Measurements from ENCODE around the gene SPRED2.

SPRED2 gene

DNA sequence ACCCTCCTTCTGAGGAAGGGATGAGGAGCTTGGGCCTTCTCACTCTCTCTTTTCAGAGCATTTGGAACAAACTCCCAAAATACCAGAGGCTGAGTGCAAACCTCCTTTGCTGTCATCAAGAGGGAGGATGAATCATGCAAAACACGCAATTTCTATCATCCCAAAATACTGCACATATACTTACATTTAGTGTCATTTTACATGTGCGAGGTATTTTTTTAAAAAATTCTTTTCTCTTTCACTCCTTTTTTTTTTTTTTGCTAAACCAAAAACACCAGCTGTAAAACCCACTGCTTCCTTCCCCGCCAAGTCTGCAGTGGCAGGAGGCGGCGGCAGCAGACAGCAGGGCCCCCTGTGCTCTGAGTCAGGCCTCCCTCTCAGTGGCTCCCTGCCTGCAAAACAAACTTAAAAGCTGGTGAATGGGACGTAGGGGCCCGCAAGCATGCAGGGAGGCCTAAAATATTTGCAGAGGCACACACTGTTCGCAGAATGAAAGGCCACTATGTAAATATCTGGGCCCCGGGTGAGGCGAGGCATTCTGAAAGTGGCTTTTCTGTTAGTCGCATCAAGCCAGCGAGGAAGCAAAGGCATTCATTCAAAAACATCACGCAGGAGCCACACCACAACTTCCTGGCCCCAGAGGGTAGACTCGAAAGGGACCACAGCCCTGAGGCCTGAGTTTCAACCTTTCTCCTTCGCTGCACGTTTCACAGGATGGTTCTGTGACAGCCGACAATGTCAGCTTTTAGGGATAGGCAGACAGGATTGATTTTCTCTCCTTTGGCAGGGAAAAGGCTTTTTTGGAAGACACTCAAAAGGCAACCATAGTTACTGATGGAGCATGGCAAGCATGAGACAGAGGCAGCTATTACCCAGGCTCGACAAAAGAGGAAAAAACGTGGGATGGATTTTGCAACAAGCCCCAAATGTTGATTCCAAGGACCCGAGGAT is 131.4 kb downstream of the SPRED2 start:
- H3K4me1 ChIP-seq (ENCODE audit: control insufficient read depth, insufficient read depth, low read length) = peaks cover 7% of the 10 kb centered on the region
- H3K9ac ChIP-seq (ENCODE audit: low read depth, low read length) = no peak overlapping the region
- no peaks in the 10 kb centered on the region for H3K36me3 ChIP-seq (ENCODE audit: control insufficient read depth, insufficient read depth, low read length)
- H3K9me3 ChIP-seq (ENCODE audit: control insufficient read depth, insufficient read depth, low read length) = no peaks in the 10 kb centered on the region
- no peak overlapping the region for H3K4me3 ChIP-seq (ENCODE audit: low read depth, low read length)
- H3K27me3 ChIP-seq (ENCODE audit: control insufficient read depth, insufficient read depth, low read length) = no peaks in the 10 kb centered on the region

DNA sequence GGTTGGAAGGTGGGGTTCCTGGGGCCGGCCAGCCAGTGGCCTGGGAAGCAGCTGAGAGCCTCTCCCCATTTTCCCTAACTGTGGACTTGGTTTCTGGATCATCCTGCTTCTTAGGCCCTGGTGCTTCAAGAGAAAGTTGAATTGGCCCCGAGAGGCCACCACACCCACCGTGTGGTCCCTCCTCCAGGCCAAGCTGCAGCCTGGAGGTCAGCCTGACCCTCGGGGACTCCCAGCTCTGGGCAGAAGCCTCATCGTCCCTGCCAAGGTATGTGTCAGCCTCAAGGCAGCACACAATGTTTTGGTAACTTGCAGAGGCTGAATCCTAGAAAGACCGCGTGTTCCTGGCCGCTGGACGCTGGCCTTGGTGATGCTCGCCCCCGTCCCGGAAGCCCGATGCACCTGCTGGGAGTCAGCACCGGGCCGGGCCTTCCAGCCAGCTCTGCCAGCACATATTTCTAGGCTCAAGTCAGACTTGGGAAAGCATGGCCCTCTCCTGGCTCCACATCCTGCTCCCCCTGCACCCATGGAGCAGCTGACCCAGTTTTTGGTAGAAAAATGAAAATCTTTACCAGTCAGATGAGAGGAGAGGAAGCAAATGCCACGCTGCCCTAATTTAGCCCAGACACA is 132.2 kb downstream of the SPRED2 start:
- no peak overlapping the region for H3K4me3 ChIP-seq (ENCODE audit: low read depth, low read length)
- H3K27me3 ChIP-seq (ENCODE audit: control insufficient read depth, insufficient read depth, low read length) = no peaks in the 10 kb centered on the region
- H3K9me3 ChIP-seq (ENCODE audit: control insufficient read depth, insufficient read depth, low read length) = no peaks in the 10 kb centered on the region
- H3K36me3 ChIP-seq (ENCODE audit: control insufficient read depth, insufficient read depth, low read length) = no peaks in the 10 kb centered on the region
- peaks cover 7% of the 10 kb centered on the region for H3K4me1 ChIP-seq (ENCODE audit: control insufficient read depth, insufficient read depth, low read length)
- H3K9ac ChIP-seq (ENCODE audit: low read depth, low read length) = no peak overlapping the region

DNA sequence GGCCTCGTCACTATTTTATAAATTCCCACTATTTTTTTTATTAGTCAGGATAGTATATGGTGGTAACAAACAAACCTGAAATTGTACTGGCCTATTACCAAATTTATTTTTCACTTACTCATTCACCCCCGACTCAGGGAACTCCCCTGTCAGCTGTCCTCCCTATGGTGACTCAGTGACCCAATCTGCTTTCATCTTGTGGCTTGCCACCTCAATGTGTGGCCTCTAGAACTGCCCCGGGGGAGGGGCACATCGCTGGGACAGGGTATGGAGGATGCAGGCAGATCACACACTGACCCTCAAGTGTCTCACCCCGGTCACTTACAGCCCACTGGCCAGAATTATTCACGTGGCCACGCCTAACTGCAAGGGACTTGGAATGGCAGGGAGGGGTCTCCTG is 133.2 kb downstream of the SPRED2 start:
- Histone ChIP-seq H3K4me1 (ENCODE audit: control insufficient read depth, insufficient read depth, low read length) (peaks cover 7% of the 10 kb centered on the region), H3K9me3 (ENCODE audit: control insufficient read depth, insufficient read depth, low read length) (no peaks in the 10 kb centered on the region), H3K4me3 (ENCODE audit: low read depth, low read length) (no peak overlapping the region), H3K9ac (ENCODE audit: low read depth, low read length) (no peak overlapping the region), H3K27me3 (ENCODE audit: control insufficient read depth, insufficient read depth, low read length) (no peaks in the 10 kb centered on the region), H3K36me3 (ENCODE audit: control insufficient read depth, insufficient read depth, low read length) (no peaks in the 10 kb centered on the region)

DNA sequence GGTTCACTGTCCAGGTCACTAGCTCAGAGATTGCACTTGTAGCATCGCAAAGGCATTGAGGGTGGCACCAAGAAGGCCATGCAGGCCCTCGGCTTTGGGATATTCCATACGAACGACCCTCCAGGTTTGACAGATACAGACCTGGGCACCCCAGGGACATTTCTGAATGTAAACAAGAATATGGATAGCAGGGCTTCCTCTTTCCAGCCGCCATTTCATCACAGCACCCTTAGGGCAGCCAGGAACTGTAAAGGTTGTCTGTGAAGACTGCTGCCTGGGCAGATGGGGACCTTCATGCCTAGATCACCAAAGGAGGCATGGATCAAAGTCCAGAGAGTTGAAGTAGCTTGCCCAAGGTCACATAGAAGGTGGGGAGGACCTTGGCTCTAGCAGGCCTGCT is 134.3 kb downstream of the SPRED2 start:
- Histone ChIP-seq H3K9ac (ENCODE audit: low read depth, low read length) (no peak overlapping the region), H3K4me1 (ENCODE audit: control insufficient read depth, insufficient read depth, low read length) (peaks cover 7% of the 10 kb centered on the region), H3K4me3 (ENCODE audit: low read depth, low read length) (no peak overlapping the region), H3K9me3 (ENCODE audit: control insufficient read depth, insufficient read depth, low read length) (no peaks in the 10 kb centered on the region), H3K36me3 (ENCODE audit: control insufficient read depth, insufficient read depth, low read length) (no peaks in the 10 kb centered on the region), H3K27me3 (ENCODE audit: control insufficient read depth, insufficient read depth, low read length) (no peaks in the 10 kb centered on the region)

DNA sequence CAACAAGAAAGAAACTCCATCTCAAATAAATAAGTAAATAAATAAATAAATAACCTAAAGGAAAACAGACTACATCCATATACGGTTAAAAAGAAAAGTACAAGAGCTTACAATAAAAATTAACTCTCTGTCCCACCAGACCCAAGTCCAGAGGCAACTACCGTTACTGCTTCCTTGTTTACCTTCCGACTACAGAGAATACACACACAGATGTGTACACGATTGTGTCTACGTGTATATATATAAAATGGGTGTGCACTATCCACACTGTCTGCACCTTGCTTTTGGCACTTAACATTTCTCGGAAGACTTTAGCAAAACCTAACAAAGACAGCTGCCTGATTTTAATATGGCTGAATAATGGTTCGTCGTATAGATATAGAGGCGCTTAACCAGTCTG is 134.9 kb downstream of the SPRED2 start:
- no peaks in the 10 kb centered on the region for H3K27me3 ChIP-seq (ENCODE audit: control insufficient read depth, insufficient read depth, low read length)
- no peak overlapping the region for H3K9ac ChIP-seq (ENCODE audit: low read depth, low read length)
- H3K4me1 ChIP-seq (ENCODE audit: control insufficient read depth, insufficient read depth, low read length) = peaks cover 9% of the 10 kb centered on the region
- no peak overlapping the region for H3K4me3 ChIP-seq (ENCODE audit: low read depth, low read length)
- no peaks in the 10 kb centered on the region for H3K36me3 ChIP-seq (ENCODE audit: control insufficient read depth, insufficient read depth, low read length)
- no peaks in the 10 kb centered on the region for H3K9me3 ChIP-seq (ENCODE audit: control insufficient read depth, insufficient read depth, low read length)

DNA sequence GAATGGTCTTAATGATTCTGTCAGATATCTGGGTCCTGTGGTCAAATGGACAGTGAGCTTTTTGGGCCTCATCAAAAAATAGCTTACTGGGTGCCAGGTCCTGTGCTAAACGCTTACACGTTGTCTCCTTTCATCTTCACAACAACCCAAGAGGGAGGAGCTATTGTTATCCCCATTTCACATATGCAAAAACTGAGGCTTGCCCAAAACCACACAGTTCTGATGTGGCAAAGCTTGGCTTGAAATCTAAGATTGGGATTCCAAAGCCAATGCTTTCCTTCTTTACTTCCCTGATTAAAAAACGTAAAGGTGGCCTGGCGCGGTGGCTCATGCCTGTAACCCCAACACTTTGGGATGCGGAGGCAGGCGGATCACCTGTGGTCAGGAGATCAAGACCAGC is 135.4 kb downstream of the SPRED2 start:
- Histone ChIP-seq H3K36me3 (ENCODE audit: control insufficient read depth, insufficient read depth, low read length) (no peaks in the 10 kb centered on the region), H3K27me3 (ENCODE audit: control insufficient read depth, insufficient read depth, low read length) (no peaks in the 10 kb centered on the region), H3K9ac (ENCODE audit: low read depth, low read length) (no peak overlapping the region), H3K4me3 (ENCODE audit: low read depth, low read length) (no peak overlapping the region), H3K9me3 (ENCODE audit: control insufficient read depth, insufficient read depth, low read length) (no peaks in the 10 kb centered on the region), H3K4me1 (ENCODE audit: control insufficient read depth, insufficient read depth, low read length) (peaks cover 9% of the 10 kb centered on the region)

DNA sequence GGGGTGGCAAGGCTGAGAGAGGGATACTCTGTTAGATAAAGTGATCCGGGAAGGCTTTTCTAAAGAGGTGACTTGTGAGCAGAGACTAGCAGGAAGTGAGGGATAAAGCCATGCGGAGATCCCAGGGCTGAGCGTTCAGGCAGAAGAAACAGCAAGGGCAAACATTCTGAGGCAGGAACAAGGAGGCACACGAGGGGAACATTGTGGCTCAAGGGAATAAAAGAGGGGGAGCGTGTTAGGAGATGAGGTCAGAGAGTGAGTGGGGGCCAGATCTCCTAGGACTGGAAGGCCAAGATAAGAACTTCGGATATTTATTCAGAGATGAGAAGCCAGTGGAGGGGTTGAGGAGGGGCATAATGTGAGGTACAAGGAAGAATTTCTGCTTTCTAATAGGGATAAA is 137.7 kb downstream of the SPRED2 start:
- H3K9ac ChIP-seq (ENCODE audit: low read depth, low read length) = no peak overlapping the region
- no peaks in the 10 kb centered on the region for H3K27me3 ChIP-seq (ENCODE audit: control insufficient read depth, insufficient read depth, low read length)
- H3K9me3 ChIP-seq (ENCODE audit: control insufficient read depth, insufficient read depth, low read length) = no peaks in the 10 kb centered on the region
- no peak overlapping the region for H3K4me3 ChIP-seq (ENCODE audit: low read depth, low read length)
- peaks cover 2% of the 10 kb centered on the region for H3K4me1 ChIP-seq (ENCODE audit: control insufficient read depth, insufficient read depth, low read length)
- no peaks in the 10 kb centered on the region for H3K36me3 ChIP-seq (ENCODE audit: control insufficient read depth, insufficient read depth, low read length)

DNA sequence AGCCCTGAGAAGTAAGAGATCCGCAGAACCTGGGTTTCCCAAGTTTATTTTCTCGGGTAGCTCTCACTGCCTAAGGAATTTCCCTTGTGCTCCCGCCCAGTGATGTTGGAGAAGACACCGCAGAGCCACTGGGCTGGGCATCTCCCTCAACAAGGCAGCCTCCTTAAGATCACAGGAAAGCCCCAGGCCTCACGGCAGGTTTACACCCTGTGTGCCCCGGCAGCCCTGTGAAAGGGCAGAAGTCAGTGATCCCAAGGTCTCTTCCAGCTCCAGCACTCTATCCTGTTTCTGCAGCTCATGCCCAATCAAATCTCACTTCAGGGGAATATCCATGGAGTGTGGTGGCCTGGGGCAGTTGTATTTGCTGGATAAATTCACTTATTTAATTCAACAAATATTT is 138.3 kb downstream of the SPRED2 start:
- Histone ChIP-seq H3K27me3 (ENCODE audit: control insufficient read depth, insufficient read depth, low read length) (no peaks in the 10 kb centered on the region), H3K9me3 (ENCODE audit: control insufficient read depth, insufficient read depth, low read length) (no peaks in the 10 kb centered on the region), H3K9ac (ENCODE audit: low read depth, low read length) (no peak overlapping the region), H3K4me3 (ENCODE audit: low read depth, low read length) (no peak overlapping the region), H3K4me1 (ENCODE audit: control insufficient read depth, insufficient read depth, low read length) (peaks cover 2% of the 10 kb centered on the region), H3K36me3 (ENCODE audit: control insufficient read depth, insufficient read depth, low read length) (no peaks in the 10 kb centered on the region)

DNA sequence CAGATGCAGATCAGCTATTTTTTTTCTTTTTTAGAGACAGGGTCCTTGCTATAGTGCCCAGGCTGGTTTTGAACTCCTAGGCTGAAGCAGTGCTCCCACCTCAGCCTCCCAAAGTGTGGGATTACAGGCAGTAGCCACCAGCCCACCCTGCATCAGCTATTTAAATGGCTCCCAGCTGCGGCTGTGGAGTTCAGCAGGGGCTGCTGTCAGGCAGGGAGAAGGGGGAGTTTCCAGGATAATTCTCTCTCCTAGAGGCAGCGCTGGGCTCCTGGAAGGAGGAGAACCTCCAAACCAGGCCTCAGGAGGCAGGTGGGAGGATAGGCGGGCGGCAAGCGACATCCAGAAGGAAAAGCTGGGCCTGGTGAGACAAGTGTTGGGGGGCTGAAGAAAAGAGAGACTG is 139.0 kb downstream of the SPRED2 start:
- no peaks in the 10 kb centered on the region for H3K9me3 ChIP-seq (ENCODE audit: control insufficient read depth, insufficient read depth, low read length)
- no peak overlapping the region for H3K4me3 ChIP-seq (ENCODE audit: low read depth, low read length)
- no peaks in the 10 kb centered on the region for H3K36me3 ChIP-seq (ENCODE audit: control insufficient read depth, insufficient read depth, low read length)
- no peaks in the 10 kb centered on the region for H3K27me3 ChIP-seq (ENCODE audit: control insufficient read depth, insufficient read depth, low read length)
- peaks cover 2% of the 10 kb centered on the region for H3K4me1 ChIP-seq (ENCODE audit: control insufficient read depth, insufficient read depth, low read length)
- no peak overlapping the region for H3K9ac ChIP-seq (ENCODE audit: low read depth, low read length)

DNA sequence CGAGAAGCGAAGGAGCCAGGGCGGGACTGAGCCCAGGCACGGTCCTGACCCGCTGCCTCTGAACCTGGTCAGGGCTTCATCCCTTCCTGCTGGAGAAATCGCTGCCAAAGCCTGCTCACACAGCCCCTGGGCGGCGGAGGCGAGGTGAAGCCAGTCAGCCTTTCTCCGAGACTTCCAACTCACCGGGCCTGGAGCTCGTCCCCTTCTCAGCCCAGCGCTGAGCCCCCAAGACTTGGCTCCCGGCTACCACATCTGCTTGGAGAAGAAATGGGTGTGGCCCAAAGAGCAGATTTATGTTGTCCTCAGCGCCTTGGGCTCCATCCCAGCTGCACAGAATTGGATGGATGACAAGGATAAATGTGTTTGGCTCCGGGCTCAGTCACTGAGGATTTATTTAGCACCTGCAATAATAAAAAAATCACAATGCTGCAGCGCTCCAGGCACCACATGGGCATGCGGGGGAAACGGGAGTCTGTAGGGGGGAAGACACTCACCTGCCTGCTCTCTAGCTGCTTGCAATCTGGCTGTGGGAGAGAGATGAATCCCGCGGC is 139.9 kb downstream of the SPRED2 start:
- H3K4me3 ChIP-seq (ENCODE audit: low read depth, low read length) = no peak overlapping the region
- H3K27me3 ChIP-seq (ENCODE audit: control insufficient read depth, insufficient read depth, low read length) = no peaks in the 10 kb centered on the region
- H3K9ac ChIP-seq (ENCODE audit: low read depth, low read length) = no peak overlapping the region
- H3K4me1 ChIP-seq (ENCODE audit: control insufficient read depth, insufficient read depth, low read length) = peaks cover 2% of the 10 kb centered on the region
- no peaks in the 10 kb centered on the region for H3K9me3 ChIP-seq (ENCODE audit: control insufficient read depth, insufficient read depth, low read length)
- H3K36me3 ChIP-seq (ENCODE audit: control insufficient read depth, insufficient read depth, low read length) = no peaks in the 10 kb centered on the region

DNA sequence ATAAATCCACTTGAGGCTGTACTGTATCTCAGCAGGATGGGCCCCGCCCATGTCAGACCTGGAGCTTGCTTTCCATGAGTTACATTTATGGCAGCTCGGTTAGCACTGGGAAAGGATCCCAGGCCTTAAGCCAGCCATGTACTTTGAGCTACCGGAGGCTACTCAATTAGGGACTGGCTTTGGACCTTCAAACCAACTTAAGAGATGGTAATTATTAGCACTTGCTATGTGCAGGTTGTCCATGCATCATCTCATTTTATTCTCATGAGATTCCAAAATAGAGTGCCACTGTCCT is 140.3 kb downstream of the SPRED2 start:
- H3K9me3 ChIP-seq (ENCODE audit: control insufficient read depth, insufficient read depth, low read length) = no peaks in the 10 kb centered on the region

More for the DNA sequence above, 140.3 kb downstream of the SPRED2 start:
- peaks cover 2% of the 10 kb centered on the region for H3K4me1 ChIP-seq (ENCODE audit: control insufficient read depth, insufficient read depth, low read length)
- no peak overlapping the region for H3K4me3 ChIP-seq (ENCODE audit: low read depth, low read length)
- H3K9ac ChIP-seq (ENCODE audit: low read depth, low read length) = no peak overlapping the region
- no peaks in the 10 kb centered on the region for H3K36me3 ChIP-seq (ENCODE audit: control insufficient read depth, insufficient read depth, low read length)
- no peaks in the 10 kb centered on the region for H3K27me3 ChIP-seq (ENCODE audit: control insufficient read depth, insufficient read depth, low read length)

Data from iPS-15b (cell line).